ENCODE results near the gene UIMC1. TPM values are rescaled to one million over a fixed set of nuclear protein-coding genes. Genes with fewer than 3 reads are reported as not detected.

UIMC1 gene
- total RNA-seq, 1 experiment from 2014 or later: 57.7 TPM

GRCh38 chr5:176944268-176944667 lies 62.3 kb downstream of the UIMC1 start:
- Histone ChIP-seq H2AFZ (ENCODE audit: low read length) (no peak overlapping the region), H3K9me3 (ENCODE audit: low read length) (no peaks in the 10 kb centered on the region), H3K36me3 (ENCODE audit: insufficient read depth, low read length) (peaks cover 54% of the 10 kb centered on the region; the same call in 1 of the 2 replicates)

DNA sequence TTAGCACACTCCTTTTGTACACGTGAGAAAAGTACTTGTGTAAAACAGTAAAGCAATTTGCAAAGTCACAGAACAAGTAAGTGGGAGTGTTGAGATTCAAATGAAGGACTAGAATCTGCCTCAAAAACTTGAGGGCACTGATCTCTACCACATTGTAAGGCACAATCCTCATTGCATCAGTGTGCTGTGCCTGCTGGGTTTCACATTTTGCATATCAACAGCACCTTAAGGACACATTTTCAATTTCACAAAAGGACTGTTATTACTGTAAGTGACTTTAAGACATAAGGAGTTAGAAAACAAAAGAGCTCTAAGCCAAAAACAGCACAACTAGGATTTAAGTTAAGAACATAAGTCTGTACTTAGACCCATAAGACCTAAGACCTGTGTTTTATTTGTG lies 62.8 kb downstream of the UIMC1 start:
- peaks cover 55% of the 10 kb centered on the region; the same call in 1 of the 2 replicates for H3K36me3 ChIP-seq (ENCODE audit: insufficient read depth, low read length)
- peaks cover 34% of the 10 kb centered on the region for H3K79me2 ChIP-seq (ENCODE audit: low read length)

More at GRCh38 chr5:176944268-176944667, 62.3 kb downstream of the UIMC1 start:
- Histone ChIP-seq H3K4me3 (ENCODE audit: low read length) (no peak overlapping the region), H3K27ac (ENCODE audit: low read length) (no peak overlapping the region), H3K4me2 (ENCODE audit: low read depth, low read length, poor library complexity, severe bottlenecking) (no peak overlapping the region), H4K20me1 (ENCODE audit: insufficient read depth, low read depth, low read length) (no peaks in the 10 kb centered on the region), H3K4me1 (ENCODE audit: low read length) (peaks cover 3% of the 10 kb centered on the region; the same call in 1 of the 2 replicates), H3K9me2 (replicated peaks; ENCODE audit: insufficient read depth, low read length) (no peaks in the 10 kb centered on the region), H3K9ac (ENCODE audit: low read length) (no peak overlapping the region), H3K27me3 (ENCODE audit: low read length) (no peaks in the 10 kb centered on the region), H3K79me2 (ENCODE audit: low read length) (peaks cover 33% of the 10 kb centered on the region)
- no peak for DNase-seq

DNA sequence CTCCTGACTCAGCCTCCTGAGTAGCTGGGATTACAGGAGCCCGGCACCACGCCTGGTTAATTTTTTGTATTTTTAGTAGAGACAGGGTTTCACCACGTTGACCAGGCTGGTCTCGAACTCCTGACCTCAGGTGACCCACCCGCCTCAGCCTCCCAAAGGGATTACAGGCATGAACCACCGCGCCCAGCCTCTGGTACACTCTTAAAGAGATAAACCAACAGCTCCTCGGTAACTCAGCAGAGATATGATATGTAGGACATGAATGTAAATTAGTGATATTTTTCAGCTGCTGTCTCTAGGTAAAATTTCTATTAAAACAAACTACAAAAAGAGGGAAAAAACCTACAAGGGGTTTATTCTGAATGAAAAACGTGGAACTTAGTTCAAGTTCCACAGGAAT lies 64.6 kb downstream of the UIMC1 start:
- peaks cover 3% of the 10 kb centered on the region; the same call in 1 of the 2 replicates for H3K4me1 ChIP-seq (ENCODE audit: low read length)
- no peaks in the 10 kb centered on the region for H3K9me3 ChIP-seq (ENCODE audit: low read length)
- peaks cover 50% of the 10 kb centered on the region; the same call in 1 of the 2 replicates for H3K36me3 ChIP-seq (ENCODE audit: insufficient read depth, low read length)
- no peaks in the 10 kb centered on the region for H3K27me3 ChIP-seq (ENCODE audit: low read length)
- no peak overlapping the region for H3K4me2 ChIP-seq (ENCODE audit: low read depth, low read length, poor library complexity, severe bottlenecking)
- DNase-seq: no peak
- no peak overlapping the region for H2AFZ ChIP-seq (ENCODE audit: low read length)
- H3K79me2 ChIP-seq (ENCODE audit: low read length): peaks cover 34% of the 10 kb centered on the region
- no peak overlapping the region for H3K9ac ChIP-seq (ENCODE audit: low read length)
- no peak overlapping the region for H3K4me3 ChIP-seq (ENCODE audit: low read length)
- no peaks in the 10 kb centered on the region for H3K9me2 ChIP-seq (replicated peaks; ENCODE audit: insufficient read depth, low read length)
- no peak overlapping the region for H3K27ac ChIP-seq (ENCODE audit: low read length)
- H4K20me1 ChIP-seq (ENCODE audit: insufficient read depth, low read depth, low read length): no peaks in the 10 kb centered on the region

More for the DNA sequence above, 62.8 kb downstream of the UIMC1 start:
- no peak overlapping the region for H3K9ac ChIP-seq (ENCODE audit: low read length)
- H3K9me2 ChIP-seq (replicated peaks; ENCODE audit: insufficient read depth, low read length): no peaks in the 10 kb centered on the region
- no peak overlapping the region for H2AFZ ChIP-seq (ENCODE audit: low read length)
- no peaks in the 10 kb centered on the region for H3K9me3 ChIP-seq (ENCODE audit: low read length)
- peaks cover 3% of the 10 kb centered on the region; the same call in 1 of the 2 replicates for H3K4me1 ChIP-seq (ENCODE audit: low read length)
- H3K27me3 ChIP-seq (ENCODE audit: low read length): no peaks in the 10 kb centered on the region
- no peak overlapping the region for H3K4me3 ChIP-seq (ENCODE audit: low read length)
- DNase-seq: no peak
- H3K4me2 ChIP-seq (ENCODE audit: low read depth, low read length, poor library complexity, severe bottlenecking): no peak overlapping the region
- H3K27ac ChIP-seq (ENCODE audit: low read length): no peak overlapping the region
- H4K20me1 ChIP-seq (ENCODE audit: insufficient read depth, low read depth, low read length): no peaks in the 10 kb centered on the region

- Histone ChIP-seq H3K9me3 (ENCODE audit: low read length) (no peaks in the 10 kb centered on the region), H4K20me1 (ENCODE audit: insufficient read depth, low read depth, low read length) (no peaks in the 10 kb centered on the region), H3K4me3 (ENCODE audit: low read length) (no peak overlapping the region), H3K4me2 (ENCODE audit: low read depth, low read length, poor library complexity, severe bottlenecking) (no peak overlapping the region), H3K79me2 (ENCODE audit: low read length) (peaks cover 39% of the 10 kb centered on the region), H3K27me3 (ENCODE audit: low read length) (no peaks in the 10 kb centered on the region), H3K27ac (ENCODE audit: low read length) (no peak overlapping the region), H3K4me1 (ENCODE audit: low read length) (peaks cover 3% of the 10 kb centered on the region; the same call in 1 of the 2 replicates), H3K9ac (ENCODE audit: low read length) (no peak overlapping the region), H3K9me2 (replicated peaks; ENCODE audit: insufficient read depth, low read length) (no peaks in the 10 kb centered on the region), H3K36me3 (ENCODE audit: insufficient read depth, low read length) (peaks cover 38% of the 10 kb centered on the region; the same call in 1 of the 2 replicates), H2AFZ (ENCODE audit: low read length) (no peak overlapping the region)
- DNase-seq: no peak
These were observed 68.1 kb downstream of the UIMC1 start for GRCh38 chr5:176938472-176938871.

DNA sequence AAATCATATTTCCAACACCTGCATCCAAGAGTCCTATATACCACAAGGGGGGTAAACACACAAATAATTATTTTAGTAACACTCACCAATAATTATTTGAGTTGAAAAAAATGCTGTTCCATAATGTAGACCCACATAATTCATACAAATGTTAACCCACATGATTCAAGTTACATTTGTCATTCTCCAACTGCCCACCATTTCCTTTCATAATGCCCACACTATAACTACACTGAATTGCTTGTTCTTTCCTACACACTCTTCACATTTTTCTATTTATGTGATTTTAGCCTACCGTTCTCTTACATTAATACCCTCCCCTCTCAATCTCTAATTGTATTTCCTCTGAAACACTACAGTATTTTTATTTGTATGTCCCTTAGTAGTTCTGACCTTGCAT lies 71.6 kb downstream of the UIMC1 start:
- no peaks in the 10 kb centered on the region for H3K9me3 ChIP-seq (ENCODE audit: low read length)
- no peaks in the 10 kb centered on the region for H3K9me2 ChIP-seq (replicated peaks; ENCODE audit: insufficient read depth, low read length)
- H3K9ac ChIP-seq (ENCODE audit: low read length): no peak overlapping the region
- no peaks in the 10 kb centered on the region for H3K27me3 ChIP-seq (ENCODE audit: low read length)
- H3K79me2 ChIP-seq (ENCODE audit: low read length): peaks cover 33% of the 10 kb centered on the region
- no peak for DNase-seq
- H2AFZ ChIP-seq (ENCODE audit: low read length): no peak overlapping the region
- peaks cover 34% of the 10 kb centered on the region; the same call in 1 of the 2 replicates for H3K36me3 ChIP-seq (ENCODE audit: insufficient read depth, low read length)
- no peak overlapping the region for H3K4me3 ChIP-seq (ENCODE audit: low read length)
- no peak overlapping the region for H3K4me2 ChIP-seq (ENCODE audit: low read depth, low read length, poor library complexity, severe bottlenecking)
- H4K20me1 ChIP-seq (ENCODE audit: insufficient read depth, low read depth, low read length): no peaks in the 10 kb centered on the region
- H3K27ac ChIP-seq (ENCODE audit: low read length): no peak overlapping the region
- peaks cover 6% of the 10 kb centered on the region for H3K4me1 ChIP-seq (ENCODE audit: low read length)

DNA sequence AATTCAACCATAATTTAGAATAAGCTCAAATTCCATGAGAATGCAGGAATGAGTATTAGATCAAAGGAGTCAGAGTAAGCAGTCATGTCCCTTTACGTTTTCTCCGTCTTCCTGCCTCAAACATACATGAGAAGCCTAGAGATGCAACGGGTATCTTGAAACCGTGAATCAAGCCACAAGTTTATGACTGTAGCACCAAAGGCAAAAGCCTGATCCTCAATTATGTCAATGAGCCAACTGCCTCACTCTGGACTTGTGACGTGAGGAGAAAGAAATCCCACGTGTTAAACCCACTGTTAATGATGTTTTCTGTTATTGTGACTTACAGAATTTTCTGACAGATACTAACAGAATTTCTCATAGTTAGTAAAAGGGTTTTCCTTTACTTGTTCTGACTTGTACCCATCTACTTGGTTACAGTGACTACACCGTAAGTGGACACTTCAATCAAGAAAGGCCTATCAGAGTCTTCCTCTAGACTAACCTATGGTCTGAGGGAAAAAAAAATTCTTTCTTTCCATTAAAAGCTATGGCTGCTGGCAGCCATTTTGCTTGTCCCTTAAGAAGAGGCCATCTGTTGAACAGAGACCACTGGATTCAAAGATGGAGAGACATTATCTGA lies 72.2 kb downstream of the UIMC1 start:
- Histone ChIP-seq H3K9me3 (ENCODE audit: low read length) (no peaks in the 10 kb centered on the region), H2AFZ (ENCODE audit: low read length) (no peak overlapping the region), H3K4me2 (ENCODE audit: low read depth, low read length, poor library complexity, severe bottlenecking) (no peak overlapping the region), H3K4me1 (ENCODE audit: low read length) (peaks cover 6% of the 10 kb centered on the region), H3K27ac (ENCODE audit: low read length) (no peak overlapping the region), H3K4me3 (ENCODE audit: low read length) (no peak overlapping the region), H3K9ac (ENCODE audit: low read length) (no peak overlapping the region), H3K36me3 (ENCODE audit: insufficient read depth, low read length) (peaks cover 28% of the 10 kb centered on the region; the same call in 1 of the 2 replicates), H3K79me2 (ENCODE audit: low read length) (peaks cover 27% of the 10 kb centered on the region), H3K27me3 (ENCODE audit: low read length) (no peaks in the 10 kb centered on the region), H4K20me1 (ENCODE audit: insufficient read depth, low read depth, low read length) (no peaks in the 10 kb centered on the region), H3K9me2 (replicated peaks; ENCODE audit: insufficient read depth, low read length) (no peaks in the 10 kb centered on the region)
- DNase-seq: no peak

DNA sequence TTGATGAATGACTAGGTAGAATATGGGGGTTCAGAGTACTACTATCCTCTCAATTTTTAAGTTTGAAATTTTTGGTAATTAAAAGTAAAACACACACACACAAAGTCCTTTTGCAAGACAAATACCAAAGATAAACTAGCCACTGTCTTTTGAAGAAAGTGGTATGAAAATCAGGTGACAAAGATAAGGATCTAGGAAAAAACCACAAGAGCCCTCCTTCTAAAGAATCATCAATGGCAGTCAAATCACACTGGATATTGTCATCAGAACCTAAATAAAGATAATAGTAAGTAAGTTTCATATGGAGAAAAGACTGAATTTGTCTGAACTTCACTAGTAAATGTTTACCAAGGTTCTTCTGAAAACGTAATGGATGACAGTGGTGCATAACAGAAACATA lies 76.9 kb downstream of the UIMC1 start:
- H3K4me3 ChIP-seq (ENCODE audit: low read length): no peak overlapping the region
- no peaks in the 10 kb centered on the region for H4K20me1 ChIP-seq (ENCODE audit: insufficient read depth, low read depth, low read length)
- H2AFZ ChIP-seq (ENCODE audit: low read length): no peak overlapping the region
- DNase-seq: no peak
- H3K27me3 ChIP-seq (ENCODE audit: low read length): no peaks in the 10 kb centered on the region
- H3K36me3 ChIP-seq (ENCODE audit: insufficient read depth, low read length): peaks cover 24% of the 10 kb centered on the region; the same call in 1 of the 2 replicates
- H3K79me2 ChIP-seq (ENCODE audit: low read length): peaks cover 32% of the 10 kb centered on the region
- H3K27ac ChIP-seq (ENCODE audit: low read length): no peak overlapping the region
- no peaks in the 10 kb centered on the region for H3K9me3 ChIP-seq (ENCODE audit: low read length)
- H3K9ac ChIP-seq (ENCODE audit: low read length): no peak overlapping the region
- H3K4me1 ChIP-seq (ENCODE audit: low read length): peaks cover 6% of the 10 kb centered on the region
- H3K4me2 ChIP-seq (ENCODE audit: low read depth, low read length, poor library complexity, severe bottlenecking): no peak overlapping the region
- no peaks in the 10 kb centered on the region for H3K9me2 ChIP-seq (replicated peaks; ENCODE audit: insufficient read depth, low read length)

DNA sequence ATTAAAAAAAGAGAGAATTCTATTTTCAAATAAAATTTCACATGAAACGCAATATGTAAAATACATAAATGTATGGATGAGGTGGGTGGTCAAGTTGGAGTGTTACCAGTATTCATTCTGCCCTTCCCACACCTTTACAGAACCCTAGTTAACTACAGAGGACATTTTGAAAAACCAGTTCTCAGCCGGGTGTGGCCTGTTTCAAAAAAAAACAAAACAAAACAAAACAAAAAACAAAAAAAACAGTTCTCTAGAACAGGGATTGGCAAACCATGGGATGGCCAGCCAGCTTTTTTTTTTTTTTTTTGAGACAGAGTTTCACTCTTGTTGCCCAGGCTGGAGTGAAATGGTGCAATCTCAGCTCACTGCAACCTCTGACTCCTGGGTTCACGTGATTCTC lies 79.0 kb downstream of the UIMC1 start:
- H3K9ac ChIP-seq (ENCODE audit: low read length): no peak overlapping the region
- H3K4me2 ChIP-seq (ENCODE audit: low read depth, low read length, poor library complexity, severe bottlenecking): no peak overlapping the region
- H3K79me2 ChIP-seq (ENCODE audit: low read length): peaks cover 34% of the 10 kb centered on the region
- no peaks in the 10 kb centered on the region for H3K27me3 ChIP-seq (ENCODE audit: low read length)
- no peaks in the 10 kb centered on the region for H4K20me1 ChIP-seq (ENCODE audit: insufficient read depth, low read depth, low read length)
- H3K9me2 ChIP-seq (replicated peaks; ENCODE audit: insufficient read depth, low read length): no peaks in the 10 kb centered on the region
- H3K27ac ChIP-seq (ENCODE audit: low read length): no peak overlapping the region
- peaks cover 17% of the 10 kb centered on the region; the same call in 1 of the 2 replicates for H3K36me3 ChIP-seq (ENCODE audit: insufficient read depth, low read length)
- H3K9me3 ChIP-seq (ENCODE audit: low read length): no peaks in the 10 kb centered on the region
- peaks cover 6% of the 10 kb centered on the region for H3K4me1 ChIP-seq (ENCODE audit: low read length)
- H2AFZ ChIP-seq (ENCODE audit: low read length): no peak overlapping the region
- H3K4me3 ChIP-seq (ENCODE audit: low read length): no peak overlapping the region
- DNase-seq: no peak

Measured in Karpas-422 (cell line).